Retinal pigment epithelial cell (primary cell): Measurements from ENCODE around the gene TNFRSF12A.

Experiments
- DNase-seq: peaks from one replicate; pipeline ENCODE4 v3.0.0-alpha.2; 2010; ENCODE audit warnings: low read depth
- H3K4me3 ChIP-seq: 2 replicates; pipeline ENCODE4 v1.5.1; 2011; ENCODE audit warnings: mild to moderate bottlenecking, low read length, control low read depth, moderate library complexity
- CTCF ChIP-seq: conservative IDR thresholded peaks from 2 replicates; pipeline ENCODE4 v1.5.1; 2011; ENCODE audit warnings: low read depth, low read length, control low read depth, inconsistent platforms

Gene TNFRSF12A

GRCh38 chr16:3004781-3005284, 15.3 kb upstream of the TNFRSF12A start:
- peak overlapping the region; percentile 57 for H3K4me3 ChIP-seq
- TF ChIP-seq CTCF, result no peak
- no peak for DNase-seq

- DNase-seq, result no peak
- no peak overlapping the region for H3K4me3 ChIP-seq
- TF ChIP-seq CTCF, result no peak
Measured at GRCh38 chr16:3007059-3007956, 12.9 kb upstream of the TNFRSF12A start.

GRCh38 chr16:3007957-3008689, 12.0 kb upstream of the TNFRSF12A start:
- no peak overlapping the region for H3K4me3 ChIP-seq
- no peak for TF ChIP-seq CTCF
- DNase-seq, result no peak

- TF ChIP-seq CTCF, result no peak
- no peak overlapping the region for H3K4me3 ChIP-seq
- DNase-seq, result no peak
Measured at GRCh38 chr16:3008690-3009037, 11.5 kb upstream of the TNFRSF12A start.

- TF ChIP-seq CTCF, result no peak
- DNase-seq, result no peak
- no peak overlapping the region for H3K4me3 ChIP-seq
Measured at GRCh38 chr16:3009568-3010390, 10.4 kb upstream of the TNFRSF12A start.

GRCh38 chr16:3010510-3010909, 9.7 kb upstream of the TNFRSF12A start:
- no peak overlapping the region for H3K4me3 ChIP-seq
- TF ChIP-seq CTCF, result no peak
- no peak for DNase-seq
